ENCODE results near the gene ATG2B. TPM values are rescaled to one million over a fixed set of nuclear protein-coding genes. Genes with fewer than 3 reads are reported as not detected.
"Not testable (repeated sequence)": the region's sequence is repeated elsewhere in the genome, so short reads cannot be mapped to it uniquely, and the experiment has no call there.

ATG2B gene
- total RNA-seq, 1 donor from 2014 or later: 16.0 TPM

DNA sequence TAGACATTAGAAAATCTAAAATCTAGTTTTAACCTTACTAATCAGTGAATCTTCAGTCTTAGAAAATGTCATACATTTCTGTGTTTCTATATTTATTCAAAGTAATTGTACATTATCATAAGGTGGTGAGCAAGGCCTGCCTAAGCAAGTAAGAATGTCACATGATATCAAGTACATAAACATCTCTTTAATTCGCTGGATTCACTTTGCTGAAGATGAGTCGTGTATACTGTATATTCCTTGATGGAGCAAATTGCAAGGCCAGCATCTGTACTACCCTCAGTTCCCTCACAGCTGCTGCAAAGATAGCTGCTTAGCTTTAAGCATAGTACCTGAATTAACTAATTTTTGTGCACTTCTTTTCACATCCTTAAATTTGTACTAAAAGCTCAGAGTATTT lies 20.3 kb upstream of the ATG2B start:
- DNase-seq (ENCODE audit: low read depth, low spot score): no peak

DNA sequence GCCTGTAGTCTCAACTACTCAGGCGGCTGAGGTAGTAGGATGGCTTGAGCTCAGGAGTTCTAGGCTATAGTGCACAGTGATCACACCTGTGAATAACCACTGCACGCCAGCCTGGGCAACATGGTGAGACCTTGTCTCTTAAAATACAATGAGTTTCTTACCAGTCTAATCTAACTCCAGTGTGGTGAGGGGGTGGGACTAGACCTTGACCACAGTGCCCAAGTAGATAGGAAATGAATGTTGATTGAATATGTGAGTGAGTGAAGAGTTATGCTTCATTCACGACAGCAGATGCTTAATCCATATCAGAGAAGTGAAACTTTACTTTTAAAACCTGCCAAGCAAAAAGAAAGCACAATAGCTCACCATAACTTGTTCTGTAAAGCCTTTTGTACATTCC lies 17.6 kb upstream of the ATG2B start:
- DNase-seq (ENCODE audit: low read depth, low spot score): no peak

DNA sequence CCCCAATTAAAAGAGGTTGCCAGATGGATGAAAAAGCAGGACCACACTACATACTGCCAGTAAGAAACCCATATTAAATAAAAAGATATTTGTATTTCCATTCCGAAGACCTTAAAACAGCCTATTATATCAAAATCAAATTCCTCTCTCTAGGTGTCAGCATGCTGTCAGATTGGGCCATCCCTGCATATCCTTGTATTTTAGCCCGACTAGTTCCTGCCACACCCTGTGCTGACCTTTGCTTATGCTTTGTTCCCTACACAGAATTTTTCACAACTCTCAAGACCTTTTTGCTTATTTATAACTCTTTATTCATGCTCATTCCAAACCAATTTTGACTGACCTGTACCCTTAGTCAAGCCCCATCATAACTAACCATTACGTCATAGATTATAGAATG lies 13.0 kb upstream of the ATG2B start:
- no peak for DNase-seq (ENCODE audit: low read depth, low spot score)

DNA sequence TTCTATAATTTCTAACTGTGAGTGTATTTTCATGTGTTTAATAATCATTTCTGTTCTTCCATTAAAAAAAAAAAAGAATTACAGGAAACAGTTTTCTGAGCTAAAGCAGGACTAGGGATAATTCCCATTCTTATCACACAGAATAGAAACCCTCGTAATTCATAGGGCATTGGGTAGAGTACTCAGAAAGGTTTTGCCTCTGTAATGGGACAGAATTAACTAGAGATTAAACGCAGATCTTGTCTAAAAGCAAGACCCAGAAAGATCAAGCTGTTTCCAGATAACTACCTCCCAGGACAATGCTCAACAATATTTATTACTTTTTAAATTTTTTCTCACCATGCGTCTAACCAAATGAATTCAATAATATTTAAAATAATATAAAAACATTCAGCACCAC lies 10.4 kb upstream of the ATG2B start:
- DNase-seq (ENCODE audit: low read depth, low spot score): no peak

DNA sequence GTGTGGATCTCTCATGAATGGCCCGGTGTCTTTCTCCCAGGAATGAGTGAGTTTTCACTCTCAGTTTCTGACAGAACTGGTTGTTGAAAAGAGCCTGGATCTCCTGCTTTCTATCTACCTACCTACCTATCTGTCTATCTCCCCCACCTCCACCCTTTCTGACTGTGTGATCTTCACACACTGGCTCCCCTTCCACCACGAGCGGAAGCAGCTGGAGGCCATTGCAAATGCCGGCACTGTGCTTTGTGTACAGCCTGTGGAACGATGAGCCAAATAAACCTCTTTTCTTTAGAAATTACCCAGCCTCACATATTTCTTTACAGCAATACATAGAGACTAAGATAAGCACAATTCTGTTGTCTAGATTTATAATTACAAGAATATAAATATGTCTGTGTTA lies 7.4 kb upstream of the ATG2B start:
- DNase-seq (ENCODE audit: low read depth, low spot score): no peak

DNA sequence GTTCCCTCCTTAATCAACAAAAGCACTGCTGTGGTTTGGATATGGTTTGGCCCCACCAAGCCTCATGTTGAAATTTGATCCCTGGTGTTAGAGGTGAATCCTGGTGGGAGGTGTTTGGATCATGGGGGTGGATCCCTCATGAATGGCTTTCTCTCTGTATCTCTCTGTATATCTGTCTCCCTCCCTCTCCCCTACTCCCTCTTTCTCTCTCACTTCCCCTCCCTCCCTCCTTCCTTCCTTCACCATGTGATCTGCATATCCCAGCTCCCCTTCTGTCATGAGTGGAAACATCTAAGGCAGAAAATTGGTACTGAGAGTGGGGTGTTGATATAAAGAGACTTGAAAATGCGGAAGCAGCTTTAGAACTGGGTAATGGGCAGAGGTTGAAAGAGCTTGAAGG lies 5.4 kb upstream of the ATG2B start:
- no peak for DNase-seq (ENCODE audit: low read depth, low spot score)

DNA sequence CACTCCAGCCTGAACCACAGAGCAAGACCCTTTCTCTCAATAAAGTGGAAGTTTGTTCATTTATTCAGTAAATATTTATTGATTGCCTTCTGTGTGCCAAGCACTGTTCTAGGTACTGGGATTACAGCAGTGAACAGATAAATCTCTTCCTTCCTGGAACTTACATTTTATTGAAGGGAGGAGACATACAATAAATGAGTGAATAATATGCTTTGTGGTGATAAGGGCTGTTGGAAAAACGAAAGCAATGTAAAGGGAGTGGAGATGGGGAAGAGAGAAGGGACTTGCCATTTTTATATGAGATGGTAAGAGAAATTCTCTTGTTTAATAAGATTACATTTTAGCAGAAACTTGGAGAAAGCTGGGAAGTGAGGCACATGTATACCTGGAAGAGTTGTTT lies 1.8 kb upstream of the ATG2B start:
- DNase-seq (ENCODE audit: low read depth, low spot score): no peak

DNA sequence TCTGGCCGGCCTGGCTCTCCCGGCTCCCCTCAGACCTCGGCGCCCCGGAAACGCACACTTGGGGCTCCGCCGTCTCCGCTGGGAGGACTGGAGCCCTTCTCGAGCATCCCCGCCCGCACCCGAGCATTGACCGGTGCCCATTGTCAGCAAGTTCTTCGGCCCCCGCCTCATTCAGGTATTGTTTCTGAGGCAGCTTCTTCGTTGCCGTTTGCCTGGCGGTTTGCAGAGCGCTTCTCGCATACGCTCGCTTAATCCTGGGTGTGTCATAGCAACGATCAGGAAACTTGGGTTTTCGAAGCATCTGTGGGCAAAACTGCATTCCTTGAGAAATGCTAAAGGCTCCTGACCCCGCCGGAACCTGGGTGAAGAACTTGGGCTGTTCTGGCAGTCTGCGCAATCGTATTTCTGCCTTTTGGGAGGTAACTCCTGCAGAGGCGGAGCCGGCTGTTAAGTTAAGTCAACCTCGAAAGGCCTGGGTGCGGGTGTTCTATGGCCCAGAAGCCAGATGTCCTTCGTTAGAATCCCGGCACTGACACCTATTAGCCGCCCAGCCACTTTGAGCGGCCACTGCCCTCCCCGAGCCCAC lies 703 bp upstream of the ATG2B start:
- no peak for DNase-seq (ENCODE audit: low read depth, low spot score)

DNA sequence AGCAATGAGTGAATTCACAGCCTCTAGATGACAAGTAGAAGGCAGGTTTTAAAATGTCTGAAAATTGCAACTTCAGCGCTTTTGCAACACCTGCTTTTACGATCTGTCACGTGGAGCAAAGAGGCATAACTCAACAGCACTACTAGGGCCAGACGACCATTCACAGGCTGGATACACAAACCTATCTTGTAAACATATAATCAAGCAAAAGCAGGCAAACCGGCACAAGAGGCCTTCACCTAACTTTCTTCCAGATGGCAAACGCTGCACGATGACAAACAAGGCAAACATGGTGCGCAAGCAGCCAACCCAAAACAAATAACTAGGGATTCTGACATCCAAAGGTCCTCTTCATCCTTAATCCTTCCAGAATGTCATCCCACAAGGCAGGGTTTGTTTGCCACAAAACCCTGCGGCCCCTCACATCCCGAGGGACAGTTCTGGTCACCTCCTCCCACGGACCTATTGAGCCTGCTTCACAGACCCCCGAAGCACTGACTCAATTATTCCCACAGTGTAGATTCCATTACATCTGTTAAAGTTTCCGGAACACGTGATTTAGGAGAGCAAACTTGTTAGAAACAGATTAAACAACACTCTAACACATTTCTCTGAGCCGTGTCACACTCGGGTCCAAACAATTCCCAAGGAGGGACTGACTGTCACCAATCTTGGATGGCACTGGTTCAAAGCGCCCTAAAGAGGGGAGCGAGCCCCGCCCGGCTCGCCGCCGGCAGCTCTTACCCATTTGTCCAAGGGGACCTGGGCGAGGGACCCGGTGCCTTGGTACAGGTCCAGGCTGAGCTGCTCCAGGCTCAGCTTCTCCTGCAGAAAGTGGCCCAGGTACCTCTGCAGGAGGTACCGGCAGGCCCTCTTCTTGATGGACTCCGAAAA lies 823 bp downstream of the ATG2B start:
- DNase-seq (ENCODE audit: low read depth, low spot score): no peak

DNA sequence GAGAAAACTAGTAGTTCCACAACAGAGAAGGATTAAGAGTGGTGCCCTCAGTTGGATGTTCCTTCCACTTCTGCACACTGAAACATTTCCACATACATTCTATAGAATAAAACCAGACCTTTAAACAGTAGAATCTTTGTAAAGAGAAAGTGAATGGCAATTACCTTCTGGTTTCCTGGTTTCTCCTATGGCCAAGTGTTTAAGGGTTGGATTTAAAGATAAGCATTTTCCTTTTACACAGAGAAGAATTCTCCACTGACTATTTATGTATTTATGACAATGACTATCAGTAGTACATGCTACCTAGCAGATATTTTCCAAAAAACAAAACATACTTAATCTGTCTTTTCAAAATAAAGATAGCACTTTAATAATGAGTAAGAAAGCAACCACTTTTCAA lies 3.2 kb downstream of the ATG2B start:
- no peak for DNase-seq (ENCODE audit: low read depth, low spot score)

DNA sequence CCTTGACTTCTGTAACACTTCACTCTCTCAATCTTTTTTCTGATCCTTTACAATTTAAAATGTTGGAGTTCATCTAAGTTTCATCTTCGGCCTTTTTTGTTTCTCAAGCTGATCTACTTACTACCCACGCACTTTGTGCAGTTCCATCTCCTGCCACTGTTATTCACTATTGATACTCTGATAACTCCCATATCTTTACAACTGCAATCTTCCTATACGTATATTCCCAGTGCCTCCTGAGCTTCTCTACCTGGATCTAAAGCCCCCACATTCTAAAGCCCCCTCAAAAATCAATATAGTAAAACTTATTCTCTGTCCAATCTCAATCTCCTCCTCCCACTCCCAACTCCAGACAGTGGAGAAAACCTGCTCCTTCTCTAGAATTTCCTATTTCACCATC lies 5.9 kb downstream of the ATG2B start:
- no peak for DNase-seq (ENCODE audit: low read depth, low spot score)

DNA sequence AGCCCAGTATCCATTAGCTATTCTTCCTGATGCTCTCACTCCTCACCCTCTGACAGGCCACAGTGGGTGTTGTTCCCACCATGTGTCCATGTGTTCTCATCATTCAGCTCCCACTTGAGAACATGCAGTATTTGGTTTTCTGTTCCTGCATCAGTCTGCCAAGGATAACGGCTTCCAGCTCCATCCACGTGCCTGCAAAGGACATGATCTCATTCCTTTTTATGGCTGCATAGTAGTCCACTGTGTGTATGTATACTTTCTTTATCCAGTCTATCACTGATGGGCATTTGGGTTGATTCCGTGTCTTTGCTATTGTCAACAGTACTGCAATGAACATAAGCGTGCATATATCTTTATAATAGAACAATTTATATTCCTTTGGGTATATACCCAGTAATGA lies 8.9 kb downstream of the ATG2B start:
- DNase-seq (ENCODE audit: low read depth, low spot score): no peak

DNA sequence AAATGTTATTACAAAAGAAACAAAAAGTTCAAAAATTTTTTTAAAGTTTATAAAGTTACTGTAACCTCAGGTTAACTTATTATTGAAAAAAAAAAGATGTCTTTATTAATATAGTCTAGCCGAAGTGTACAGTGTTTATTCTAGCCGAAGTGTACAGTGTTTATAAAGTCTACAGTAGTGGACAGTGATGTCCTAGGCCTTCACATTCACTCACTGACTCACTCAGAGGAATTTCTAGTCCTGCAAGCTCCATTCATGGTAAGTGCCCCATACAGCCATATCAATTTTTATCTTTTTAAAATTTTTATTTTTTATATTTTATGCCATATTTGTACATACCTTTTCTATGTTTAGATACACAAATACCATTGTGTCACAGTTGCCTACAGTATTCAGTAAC lies 10.4 kb downstream of the ATG2B start:
- DNase-seq (ENCODE audit: low read depth, low spot score): no peak

DNA sequence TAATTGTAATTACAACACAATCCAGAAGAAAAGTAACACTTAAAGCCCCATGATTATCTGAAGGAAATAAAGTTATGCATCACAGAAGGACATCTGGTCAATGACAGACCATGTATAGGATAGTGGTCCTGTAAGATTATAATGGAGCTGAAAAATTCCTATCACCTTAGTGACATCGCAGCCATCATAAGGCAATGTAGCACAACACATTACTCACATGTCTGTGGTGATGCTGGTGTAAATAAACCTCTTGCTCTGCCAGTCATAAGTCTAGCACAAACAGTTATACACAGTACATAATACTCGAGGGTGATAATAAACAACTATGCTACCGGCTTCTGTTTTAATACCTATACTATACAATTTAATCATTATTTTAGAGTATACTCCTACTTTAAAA lies 11.2 kb downstream of the ATG2B start:
- no peak for DNase-seq (ENCODE audit: low read depth, low spot score)

DNA sequence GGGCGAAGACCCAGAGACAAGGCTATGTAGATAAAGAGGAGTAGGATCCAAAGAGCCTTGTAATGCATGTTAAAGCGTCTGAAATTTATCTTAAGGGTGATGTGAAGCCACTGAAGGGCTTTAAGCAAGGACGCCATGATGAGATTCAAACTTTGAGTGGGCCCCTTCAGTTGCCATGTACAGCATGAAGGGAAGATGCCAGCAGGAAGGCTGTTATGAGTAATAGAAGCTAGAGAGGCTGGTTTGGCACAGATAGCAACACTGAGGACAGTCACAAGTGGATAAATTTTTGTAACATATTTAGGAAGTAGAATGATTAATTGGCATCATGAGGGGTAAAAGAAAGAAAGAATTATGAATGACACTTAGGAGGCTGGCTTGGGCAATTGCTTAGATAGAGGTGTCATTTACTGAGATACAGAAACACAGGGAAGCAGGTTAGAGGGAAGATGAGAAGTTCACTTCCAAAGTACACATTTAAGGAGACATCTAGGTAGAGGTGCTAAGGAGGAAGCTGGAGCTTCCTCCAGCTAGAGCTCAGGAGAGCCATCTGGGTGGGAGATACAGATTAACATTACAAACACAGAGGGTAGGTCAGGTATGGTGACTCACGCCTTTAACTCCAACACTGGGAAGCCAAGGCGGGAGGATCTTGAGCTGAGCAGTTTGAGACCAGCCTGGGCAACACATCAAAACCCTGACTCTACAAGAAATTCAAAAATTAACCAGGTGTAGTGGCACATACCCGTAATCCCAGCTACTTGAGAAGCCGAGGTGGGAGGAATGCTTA lies 13.7 kb downstream of the ATG2B start:
- no peak for DNase-seq (ENCODE audit: low read depth, low spot score)

DNA sequence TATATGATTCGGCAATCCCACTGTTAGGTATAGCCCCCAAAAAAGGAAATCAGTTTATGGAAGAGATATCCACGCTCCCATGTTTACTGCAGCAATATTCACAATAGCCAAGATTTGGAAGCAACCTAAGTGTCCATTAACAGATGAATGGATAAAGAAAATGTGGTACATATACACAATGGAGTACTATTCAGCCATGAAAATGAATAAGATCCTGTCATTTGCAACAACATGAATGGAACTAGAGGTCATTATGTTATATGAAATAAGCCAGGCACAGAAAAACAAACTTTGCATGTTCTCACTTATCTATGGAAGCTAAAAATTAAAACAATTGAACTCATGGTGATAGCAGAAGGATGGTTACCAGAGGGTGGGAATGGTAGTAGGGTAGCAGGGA lies 15.2 kb downstream of the ATG2B start:
- DNase-seq (ENCODE audit: low read depth, low spot score): not testable (repeated sequence)

DNA sequence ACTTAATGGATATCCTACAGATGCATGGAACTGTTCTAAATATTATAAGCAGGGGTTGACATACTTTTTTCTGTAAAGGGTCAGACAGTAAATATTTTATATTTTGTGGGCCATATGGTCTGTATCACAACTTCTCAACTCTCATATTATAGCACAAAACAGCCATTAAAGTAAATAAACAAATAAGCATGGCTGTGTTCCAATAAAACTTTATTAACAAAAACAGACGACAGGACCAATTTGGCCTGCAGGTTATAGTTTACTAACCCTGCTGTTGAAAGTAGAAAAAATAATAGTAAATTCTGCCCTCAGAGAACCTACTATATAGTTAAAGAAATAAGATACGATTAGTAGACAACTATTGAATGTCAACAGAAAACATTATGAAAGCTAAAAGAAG lies 17.5 kb downstream of the ATG2B start:
- no peak for DNase-seq (ENCODE audit: low read depth, low spot score)

DNA sequence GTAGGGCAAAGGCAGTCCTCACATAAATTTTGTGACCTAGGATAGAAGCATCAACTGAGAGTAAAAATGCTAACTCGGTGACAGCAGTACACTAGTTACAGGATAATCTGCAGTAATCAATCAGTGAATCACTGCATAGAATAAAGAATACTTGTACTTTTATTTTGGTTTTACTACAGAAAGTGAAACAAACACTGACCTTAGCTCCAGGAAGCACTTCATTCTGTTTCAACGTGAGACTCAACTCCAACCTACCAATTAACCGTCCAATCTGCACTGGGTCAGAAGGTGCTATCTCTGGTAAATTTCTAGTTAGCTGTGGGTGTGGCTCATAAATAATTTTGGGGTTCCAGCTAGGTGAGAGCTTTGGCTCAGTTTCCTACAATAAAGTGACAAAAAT lies 21.8 kb downstream of the ATG2B start:
- DNase-seq (ENCODE audit: low read depth, low spot score): no peak

DNA sequence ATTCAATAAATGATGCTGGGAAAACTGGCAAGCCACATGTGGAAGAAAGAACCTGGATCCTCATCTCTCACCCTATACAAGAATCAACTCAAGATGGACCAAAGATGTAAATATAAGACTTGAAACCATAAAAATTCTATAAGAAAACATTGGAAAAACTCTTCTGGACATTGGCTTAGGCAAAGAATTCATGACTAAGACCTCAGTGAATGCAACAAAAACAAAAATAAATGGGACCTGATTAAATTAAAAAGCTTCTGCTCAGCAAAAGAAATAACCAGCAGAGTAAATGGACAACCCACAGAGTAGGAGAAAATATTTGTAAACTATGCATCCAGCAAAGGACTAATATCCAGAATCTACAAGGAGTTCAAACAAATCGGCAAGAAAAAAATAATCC lies 24.6 kb downstream of the ATG2B start:
- DNase-seq (ENCODE audit: low read depth, low spot score): no peak

DNA sequence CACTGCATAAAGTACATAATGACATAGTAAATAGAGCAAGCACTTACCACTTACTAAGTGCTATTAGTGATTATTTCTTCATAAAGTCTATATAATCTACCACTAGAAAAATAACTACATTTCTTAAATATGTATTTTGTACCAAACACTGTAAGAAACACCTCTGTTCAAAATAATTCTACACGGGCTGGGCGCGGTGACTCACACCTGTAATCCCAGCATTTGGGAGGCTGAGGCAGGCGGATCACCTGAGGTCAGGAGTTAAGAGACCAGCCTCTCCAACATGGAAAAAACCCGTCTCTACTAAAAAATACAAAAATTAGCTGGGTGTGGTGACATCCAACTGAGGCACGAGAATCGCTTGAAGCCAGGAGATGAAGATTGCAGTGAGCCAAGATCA lies 38.9 kb downstream of the ATG2B start:
- DNase-seq (ENCODE audit: low read depth, low spot score): no peak

DNA sequence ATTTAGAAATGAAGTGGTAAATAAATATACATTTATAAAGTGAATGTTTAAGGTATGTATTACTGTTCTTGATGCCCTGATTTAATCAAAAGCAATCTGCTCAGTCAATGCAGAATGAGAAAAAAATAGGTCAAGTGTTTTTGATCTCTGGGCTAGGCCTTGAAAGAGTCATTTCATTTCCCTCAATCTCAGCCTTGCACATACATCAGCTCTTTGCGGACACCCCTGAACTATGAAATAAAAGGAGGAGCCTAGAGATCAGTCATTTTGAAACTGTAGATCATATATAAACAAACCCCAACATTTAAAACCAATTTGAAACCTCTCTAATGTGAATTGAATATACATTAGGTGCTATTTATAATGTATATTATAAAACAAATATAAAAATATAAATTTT lies 42.5 kb downstream of the ATG2B start:
- DNase-seq (ENCODE audit: low read depth, low spot score): no peak

DNA sequence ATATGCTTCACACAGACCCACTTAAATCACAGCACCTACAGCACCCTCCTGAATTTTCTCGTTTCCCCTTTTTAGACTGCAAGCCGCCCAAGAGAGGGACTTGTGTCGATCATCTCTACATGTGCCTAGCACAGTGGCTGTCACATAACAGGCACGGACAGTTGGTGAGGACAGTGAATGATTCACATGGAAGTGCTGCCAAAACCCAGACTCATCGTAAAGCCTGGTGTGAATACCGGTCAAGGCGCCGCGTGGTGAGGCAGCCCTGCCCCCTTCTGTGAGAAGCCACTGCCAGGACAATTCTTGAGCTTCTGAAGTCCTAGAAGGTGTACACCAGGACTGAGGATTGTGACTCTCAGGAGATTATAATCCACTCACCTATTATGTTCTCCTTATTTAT lies 44.3 kb downstream of the ATG2B start:
- DNase-seq (ENCODE audit: low read depth, low spot score): no peak

DNA sequence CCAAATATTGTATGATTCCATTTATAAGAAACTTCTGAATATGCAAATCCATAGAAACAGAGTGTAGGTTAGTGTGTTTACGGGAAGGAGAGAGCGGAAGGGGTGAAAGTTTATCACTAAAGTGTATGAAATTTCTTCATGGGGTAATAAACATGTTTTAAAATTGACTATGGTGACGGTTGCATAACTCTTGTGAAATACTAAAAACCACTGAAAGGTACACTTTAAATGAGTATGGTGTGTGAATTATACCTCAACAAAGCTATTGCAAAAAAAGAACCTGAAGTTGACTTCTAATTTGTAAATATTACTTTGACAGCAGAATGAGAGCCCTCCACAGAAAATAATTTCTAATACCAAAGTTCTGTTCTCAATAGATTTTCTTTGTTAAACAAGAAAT lies 47.1 kb downstream of the ATG2B start:
- DNase-seq (ENCODE audit: low read depth, low spot score): no peak
